NCI-H146 treated with DMSO at 0.1 percent for 48 hours (cell line): Measurements from ENCODE around the gene RTN1.

Experiments used
- DNase-seq: peaks from one replicate; lab custom pipeline; 2025; ENCODE audit not compliant: unreplicated experiment; lab: John Stamatoyannopoulos, UW

RTN1 gene

DNA sequence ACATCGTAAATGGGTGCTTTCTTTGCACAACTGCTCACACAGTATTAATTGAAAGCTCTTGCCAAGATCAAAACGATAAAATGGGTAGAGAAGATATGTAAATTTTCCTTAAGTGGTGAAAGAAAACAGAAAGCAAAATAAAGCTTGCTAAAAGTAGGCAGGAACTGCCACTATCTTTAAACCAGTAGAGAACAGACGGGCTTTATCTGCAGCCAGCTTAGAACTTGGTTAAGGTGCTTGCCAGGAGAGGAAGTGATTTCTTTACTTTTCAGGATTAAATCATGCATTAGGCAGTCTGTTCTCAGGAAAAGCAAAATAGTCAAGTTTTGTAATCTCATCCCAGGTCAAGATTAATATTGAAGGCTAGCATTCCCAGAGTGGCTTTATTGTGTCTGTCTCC lies 237.1 kb downstream of the RTN1 start:
- DNase-seq = no peak

DNA sequence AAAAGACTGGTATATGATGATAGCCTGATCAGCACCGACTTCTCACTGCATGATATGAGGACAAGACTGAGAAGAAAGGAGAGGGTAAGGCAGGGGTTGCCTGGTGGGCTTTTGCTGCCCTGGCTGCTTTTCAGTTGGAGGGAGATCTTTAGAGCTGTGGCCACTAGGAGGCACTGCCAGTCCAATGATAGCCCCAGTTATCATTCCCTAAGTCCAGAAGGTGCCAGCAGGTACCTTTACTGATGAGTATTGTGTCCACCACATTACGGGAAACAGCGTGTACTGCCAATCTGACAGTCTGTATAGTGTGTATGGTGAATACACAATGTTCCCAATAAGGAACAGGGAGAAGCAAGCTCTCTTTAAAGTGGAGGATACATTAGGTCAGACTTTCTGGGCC lies 238.2 kb downstream of the RTN1 start:
- peak; percentile 19 for DNase-seq

DNA sequence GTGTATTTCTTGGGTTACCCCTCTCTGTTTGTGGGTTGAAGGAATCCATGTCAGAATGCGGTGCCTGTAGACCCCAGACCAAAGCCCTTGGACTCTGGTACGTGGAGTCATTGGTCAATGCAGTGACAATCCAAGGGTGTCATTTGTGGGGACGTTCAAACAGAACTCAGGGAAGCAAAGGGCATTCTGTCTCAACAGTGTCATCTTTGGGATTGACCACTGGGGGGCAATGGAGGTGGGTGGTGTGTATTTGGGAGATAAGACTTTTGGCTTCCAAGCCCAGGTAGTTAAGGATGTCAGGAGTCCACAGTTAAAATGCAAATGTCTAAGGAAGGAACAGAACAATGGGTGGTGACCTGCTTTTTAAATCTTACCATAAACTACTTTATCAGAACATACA lies 239.3 kb downstream of the RTN1 start:
- DNase-seq = no peak

DNA sequence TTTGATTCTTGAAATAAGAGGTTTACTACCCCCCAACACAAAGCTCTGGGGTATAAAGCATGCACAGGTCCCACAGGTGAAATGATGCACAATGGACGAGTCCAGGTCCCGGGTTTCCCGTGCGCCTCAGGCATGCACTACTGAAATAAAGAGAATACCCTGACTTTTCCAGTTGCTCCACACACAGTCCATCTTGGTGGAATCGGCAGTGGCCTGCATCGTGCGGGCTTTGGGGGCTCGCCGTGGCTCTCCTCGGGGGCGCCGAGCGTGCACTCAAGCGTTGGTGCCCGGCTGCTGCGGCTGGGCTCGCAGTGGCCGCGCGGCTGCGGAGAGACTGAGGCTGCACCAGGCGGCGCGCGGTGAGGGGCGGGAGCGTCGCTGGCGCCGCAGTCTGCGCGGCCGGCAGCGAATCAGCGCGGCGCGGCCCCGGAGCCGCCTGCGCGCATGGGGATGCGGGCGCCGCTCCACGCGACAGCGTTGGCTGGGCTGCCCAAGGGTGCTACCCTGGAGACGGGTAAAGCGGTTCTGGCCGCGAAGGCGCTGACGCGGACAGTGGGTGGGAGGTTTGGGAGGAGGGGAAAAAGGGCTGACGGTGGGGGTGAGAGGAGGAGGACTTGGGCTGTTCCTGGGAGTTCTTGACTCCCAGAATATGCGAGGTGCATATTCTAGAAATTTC lies 240.2 kb downstream of the RTN1 start:
- DNase-seq = peak; percentile 4

DNA sequence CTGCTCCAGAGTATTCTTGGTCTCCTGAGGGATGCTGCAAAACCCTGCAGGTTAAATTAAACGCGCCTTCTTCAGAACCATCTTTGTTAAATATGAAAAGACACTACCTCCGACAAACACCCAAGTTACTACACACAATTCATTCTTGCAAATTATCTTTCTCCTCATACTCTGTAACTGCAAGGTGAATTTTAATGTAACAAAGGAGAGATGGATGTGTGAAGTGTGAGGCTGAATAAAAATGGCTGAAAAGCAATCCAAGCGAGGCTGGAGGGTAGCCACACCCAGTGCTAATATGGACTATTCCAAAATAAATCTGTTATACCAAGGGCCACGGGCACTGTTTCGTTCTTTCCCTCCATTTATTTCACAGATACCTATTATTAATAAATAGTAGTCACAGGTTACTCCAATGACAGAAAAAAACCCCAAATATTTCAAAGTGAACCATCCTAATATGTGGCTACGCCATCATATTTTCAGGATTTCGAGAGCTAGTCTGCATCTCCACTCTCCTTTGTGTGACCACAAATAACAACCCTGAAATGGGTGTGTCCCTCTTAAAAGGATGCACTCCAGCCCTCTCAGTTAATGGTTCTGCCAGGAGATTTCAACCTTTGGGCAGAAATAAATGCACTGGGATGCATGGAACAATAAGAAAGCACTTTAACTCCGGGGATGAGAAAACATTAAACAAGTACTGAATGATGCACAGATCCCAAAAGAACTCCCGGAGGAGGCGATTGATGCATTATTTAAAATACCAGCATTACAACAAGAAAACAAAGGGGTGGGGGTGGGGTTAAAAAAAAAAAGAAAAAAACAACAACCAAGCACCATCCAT lies 240.9 kb downstream of the RTN1 start:
- DNase-seq = peak; percentile 35

DNA sequence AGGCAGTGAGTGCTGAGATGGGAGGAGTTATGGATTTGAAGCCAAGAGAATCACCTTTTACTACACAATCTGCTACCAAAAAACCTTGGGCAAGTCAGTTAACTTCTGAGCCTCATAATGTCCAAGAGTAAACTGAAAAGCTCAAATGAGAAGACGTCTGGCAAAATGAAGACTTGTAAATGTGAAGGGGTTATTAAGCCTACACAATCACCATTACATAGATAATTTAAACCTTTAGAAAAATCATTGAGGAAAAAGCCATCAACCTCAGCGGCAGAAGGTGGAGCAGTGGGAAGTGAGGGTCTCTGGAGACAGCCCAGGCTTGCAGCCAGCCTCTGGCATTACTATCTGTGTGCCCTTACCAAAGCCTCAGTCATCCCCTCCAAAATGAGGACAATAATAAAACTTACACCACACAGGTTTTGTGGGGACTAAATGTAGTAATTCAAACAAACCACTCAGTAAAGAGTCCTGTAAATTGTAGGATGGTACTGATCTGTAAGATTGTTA lies 243.5 kb downstream of the RTN1 start:
- no peak for DNase-seq

DNA sequence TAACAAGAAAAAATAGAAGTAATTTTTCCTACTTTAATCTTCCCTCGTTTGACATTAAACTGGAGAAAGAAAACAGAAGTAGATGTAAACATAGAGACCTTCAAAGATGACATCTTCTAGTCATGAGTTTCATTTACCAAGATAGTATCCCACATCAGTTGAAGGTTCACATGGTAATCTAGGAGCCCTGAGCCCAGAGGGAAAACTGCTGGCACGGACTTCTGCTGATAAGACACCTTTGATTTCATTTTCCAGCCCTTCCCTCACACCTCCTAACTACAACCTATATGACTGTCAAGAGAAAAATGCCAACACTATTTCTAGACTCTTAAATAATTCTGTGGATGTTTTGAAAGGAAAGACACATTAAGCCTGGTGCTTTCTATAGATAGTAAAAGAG lies 247.9 kb downstream of the RTN1 start:
- no peak for DNase-seq

DNA sequence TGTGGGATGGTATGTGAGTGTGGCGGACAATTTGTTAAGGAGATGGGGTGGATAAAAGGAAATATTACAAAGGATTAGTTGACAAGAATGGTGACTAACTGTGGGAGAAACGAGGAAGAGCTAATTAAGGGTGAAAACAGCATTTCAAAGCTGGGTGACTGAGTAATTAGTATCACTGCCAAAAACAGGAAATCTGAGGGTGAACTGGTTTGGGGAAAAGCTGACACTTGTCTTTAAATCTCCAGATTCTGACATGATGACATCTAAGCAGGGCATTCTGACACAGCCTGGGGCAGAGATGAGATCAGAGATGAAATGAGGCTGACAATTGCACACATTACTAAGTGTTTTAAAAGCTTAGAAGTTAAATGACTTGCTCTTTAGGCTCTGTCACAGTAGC lies 251.5 kb downstream of the RTN1 start:
- no peak for DNase-seq

DNA sequence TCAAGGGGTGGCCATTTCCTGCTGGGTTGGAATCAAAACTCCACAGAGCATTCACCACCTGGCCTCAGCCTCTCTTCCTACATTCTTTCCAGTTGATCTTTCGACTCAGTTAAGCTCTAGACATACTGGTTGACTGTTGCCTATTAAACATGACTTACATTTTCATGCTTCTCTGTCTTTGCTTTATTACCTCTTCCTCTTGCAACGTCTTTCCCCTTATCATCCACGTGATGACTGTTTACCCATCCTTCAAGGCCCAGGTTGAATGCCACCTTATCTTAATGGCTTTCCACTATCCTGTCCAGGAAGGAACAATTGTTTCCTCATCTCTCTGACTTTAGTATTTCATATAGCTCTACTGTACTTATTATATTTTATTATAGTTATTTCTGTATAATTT lies 269.5 kb downstream of the RTN1 start:
- DNase-seq = no peak

DNA sequence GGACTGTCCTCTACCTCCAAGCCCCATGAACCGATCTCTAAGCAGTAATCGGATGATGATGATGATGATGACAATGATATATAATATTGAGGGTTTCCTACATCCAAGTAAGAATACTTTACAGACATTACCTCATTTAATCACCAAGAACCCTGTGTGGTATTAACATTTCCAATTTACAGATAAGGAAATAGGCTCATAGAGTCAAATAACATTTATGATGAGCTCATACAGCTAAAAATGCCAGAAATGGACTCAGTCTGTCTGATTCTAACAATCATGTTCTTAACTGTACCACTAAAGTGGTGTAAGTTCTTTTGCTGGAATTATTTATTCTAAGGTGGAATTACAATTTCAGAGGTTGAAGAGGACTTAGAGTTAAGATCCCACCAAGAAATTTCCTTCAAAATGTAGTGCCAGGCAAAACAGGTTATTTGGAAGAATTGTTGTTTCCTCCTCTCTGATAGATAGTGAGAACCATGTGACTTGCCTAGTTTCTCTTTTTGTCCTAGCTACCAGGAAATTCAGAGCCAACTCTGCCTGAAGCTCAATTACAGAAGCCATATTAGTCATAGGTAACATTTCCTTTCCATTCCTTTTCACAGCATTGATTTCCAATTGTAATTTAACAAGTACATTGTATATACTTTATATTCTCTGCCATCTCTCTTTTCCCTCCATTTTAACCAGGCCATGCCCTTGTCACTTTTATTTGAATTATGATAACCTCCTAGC lies 270.2 kb downstream of the RTN1 start:
- DNase-seq = no peak

DNA sequence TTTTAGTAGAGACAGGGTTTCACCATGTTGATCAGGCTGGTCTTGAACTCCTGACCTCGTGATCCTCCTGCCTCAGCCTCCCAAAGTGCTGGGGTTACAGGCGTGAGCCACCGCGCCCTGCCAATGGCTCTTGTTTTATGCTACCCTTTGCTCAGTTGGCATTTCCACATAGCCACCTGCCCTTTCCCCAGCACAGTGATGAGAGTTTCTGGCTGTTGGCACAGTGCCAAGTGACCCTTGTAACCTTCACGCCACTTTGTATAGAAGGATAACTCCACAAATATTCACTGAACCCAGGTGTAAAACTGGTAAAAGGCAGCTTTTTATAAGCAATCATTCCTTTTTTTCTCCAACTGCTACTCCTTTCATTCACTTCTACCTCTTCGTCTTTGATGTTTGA lies 275.5 kb downstream of the RTN1 start:
- DNase-seq = peak; percentile 3

DNA sequence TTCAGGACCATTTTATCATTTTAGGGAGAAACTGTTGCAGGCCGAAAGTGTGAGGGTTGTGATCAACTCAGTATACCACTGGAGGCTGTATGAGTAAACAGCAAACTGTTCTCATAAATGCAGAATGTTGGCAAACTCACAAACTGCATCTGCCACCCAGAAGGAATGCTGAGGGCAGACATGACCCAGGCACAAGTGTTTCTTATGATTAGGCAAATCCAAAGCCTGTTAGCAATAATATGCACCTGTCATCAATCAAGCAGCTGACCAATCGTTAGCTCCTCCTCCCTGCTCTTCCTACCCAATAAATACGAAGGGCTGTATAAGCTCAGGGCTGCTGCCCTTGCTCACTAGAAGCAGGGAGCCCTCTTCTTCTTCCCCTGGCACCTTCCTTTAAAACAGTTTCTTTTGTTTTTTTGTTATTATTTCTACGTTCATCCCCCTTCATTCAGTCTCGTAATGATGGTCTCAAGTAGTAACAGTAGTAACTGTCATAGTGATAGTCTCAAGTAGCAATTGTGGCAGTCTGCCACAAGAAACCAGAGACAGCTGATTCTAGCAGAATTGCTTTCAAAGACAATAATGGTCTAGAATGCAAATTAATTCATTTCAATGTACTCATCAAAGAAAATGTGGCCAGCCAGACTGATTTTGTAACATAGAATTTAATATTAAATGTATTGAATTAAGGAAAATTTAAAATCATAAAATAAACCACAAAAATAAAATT lies 278.8 kb downstream of the RTN1 start:
- no peak for DNase-seq

DNA sequence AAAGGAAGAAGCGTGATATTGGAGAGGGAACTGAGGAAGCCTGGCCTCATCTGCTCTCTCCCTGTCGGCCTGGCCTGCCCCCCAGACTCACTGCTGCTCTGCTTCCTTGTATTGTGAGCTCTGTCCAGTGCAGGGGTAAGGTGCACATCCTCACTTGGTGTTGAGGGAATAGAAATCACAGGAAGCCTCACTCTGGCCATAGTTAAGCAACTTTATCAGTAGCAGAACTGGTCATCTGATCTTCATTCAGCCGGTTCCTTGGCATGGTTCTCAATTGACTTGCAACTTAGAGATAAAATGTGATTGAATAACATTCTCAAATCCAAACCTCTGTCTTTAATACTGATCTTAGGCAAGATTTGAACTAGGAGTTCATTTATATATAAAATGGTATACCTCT lies 282.5 kb downstream of the RTN1 start:
- DNase-seq = no peak

DNA sequence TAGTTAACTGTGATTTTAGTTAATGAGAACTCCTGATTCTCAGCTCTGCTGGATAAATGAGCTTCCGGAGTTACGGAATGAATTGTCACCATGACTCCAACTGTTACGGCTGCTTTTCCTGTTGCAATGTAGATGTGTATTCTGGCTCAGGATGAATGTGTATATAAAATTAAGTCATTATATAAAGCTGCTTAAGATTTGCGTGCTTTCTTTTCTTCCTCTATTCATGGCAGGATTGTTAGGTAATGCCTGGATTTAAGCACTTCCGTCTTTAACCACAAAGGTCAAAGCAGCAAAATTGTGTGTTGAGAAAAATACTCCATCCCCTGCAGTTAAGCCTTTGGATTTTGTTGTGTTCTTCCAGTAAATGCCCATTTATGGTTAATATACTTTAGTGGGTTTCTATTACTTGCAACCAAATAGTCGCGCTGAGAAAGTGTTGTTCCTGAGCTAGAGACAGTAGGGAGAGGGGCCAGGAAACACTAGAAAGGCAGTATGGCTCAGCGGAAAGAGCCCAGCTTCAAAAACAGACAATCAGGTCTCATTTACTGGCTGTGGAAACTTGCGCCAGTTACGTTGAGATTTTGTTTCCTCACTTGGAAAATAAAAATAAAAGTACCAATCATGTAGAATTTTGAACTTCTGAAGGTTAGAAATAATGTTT lies 284.6 kb downstream of the RTN1 start:
- DNase-seq = no peak

DNA sequence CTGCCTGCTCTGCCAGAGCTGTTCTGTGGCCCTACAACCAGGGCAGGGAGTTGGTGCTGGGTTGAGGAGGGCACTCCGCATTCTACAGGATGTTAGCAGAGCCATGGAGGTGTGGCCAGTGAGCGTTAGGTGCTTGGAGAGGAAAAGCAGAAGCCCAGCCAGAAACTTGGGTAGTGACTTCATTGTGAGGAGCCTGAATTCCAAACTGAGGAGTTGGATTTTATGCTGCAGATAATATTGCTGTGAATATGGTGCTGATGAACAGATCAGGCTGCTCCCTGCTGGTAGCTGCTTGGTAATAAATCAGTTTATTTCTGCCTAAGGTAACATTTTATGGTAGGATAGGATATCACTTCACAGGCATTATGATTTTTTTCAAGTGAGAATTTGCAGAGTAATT lies 286.8 kb downstream of the RTN1 start:
- DNase-seq = no peak

DNA sequence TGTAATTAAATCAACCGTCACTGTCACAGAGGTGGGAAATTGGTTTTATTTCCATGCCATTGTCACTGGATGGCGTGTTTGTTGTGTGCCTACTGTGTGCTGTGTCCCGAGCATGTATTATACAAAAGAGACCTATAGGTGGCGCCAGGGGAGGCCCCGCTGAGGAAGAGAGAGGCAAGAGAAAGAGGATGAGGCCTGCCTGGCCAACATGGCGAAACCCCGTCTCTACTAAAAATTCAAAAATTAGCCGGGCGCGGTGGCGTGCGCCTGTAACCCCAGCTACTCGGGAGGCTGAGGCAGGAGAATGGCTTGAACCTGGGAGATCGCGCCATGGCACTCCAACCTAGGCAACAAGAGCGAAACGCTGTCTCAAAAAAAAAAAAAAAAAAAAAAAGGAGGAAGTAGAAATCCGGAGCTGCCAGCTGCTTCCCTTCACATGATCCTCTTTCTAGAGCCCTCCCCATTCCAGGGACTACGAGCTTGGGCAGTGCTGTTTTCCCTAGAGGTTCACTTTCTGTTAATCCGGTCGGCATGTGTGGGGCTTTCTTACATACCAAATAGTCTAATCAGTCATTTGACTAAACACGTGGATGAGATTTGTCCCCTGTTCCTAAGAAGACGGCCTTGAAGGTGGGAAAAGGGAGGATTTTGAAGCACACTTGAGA lies 287.6 kb downstream of the RTN1 start:
- no peak for DNase-seq

DNA sequence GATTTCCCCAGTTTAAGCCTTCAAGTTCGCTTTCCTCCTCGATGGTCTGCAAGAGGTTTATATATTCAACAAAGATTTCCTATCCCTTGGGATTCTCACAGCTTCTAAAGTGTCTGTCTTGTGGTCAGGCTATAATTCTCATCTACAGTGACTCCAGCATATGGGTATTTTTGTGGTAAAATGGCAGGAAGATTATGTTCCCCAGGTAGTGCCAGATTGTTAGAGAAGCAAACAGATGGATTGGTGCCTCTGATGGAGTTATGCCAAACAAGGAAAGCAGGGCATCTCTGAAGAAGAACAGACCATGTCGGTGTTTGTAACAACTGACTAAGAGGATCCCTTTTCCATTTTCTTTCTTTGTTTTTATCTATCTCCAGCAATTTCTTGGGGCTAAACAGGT lies 288.4 kb downstream of the RTN1 start:
- DNase-seq = no peak

DNA sequence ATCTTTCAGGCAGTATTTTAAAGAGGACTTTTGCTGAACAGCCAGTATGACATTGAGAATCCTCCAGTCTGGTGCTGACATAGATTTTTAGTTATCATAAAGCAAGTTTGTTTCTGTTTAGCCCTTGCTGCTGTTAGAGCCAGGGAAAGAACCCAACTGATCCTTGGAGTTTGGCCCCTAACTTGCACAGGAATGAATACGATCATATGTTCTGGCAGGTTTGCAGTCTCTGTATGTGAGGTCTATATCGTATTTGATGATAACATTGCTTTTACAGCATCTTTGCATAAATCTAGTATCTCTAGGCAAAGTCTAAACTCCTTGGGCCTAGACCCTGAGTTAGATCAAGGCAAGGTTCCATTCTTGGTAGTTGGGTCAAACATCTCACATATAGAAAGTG lies 289.7 kb downstream of the RTN1 start:
- DNase-seq = no peak

DNA sequence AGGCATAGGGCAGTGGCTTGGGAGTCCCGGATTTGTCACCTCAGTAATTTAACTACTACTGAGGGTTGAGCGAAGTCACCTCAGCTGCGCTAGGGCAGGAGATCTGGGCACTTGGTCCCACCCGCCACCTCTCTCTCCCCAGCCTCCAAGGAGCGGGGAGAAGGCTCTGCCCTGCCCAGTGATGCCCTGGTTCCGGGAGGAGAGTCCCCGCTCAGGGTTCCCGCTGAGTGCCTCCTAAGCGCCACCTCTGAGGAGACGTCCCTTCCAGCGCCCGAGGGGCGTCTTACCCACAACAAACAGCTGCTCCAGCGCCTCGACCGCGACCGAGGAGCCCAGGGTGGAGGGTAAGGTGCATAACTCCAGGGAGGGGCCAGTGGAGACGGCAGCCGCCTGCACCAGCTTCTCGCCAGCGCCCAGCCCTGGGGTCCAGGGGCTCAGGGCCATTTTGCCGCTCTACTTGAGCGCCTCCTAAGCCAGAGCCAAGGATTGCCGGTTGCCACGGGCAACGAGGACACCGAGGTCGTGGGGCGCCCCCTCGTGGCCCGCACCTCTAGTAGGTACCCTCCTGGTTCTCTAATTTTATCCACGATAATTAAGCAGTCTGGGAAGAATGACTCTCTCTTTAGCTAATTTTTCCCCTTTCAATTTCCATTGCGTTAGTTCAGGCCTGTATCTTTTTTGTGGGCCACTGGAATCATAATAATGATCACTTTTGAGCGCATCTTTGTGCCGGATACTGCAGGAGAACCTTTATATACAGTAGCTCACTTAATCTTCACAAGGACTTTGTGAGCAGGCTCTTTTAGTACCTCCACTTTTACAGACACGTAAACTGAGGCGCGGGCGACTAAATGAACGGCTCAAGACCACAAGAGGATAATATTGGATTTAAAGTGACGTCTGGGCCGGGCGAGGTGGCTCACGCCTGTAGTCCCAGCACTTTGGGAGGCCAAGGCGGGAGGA lies 294.0 kb downstream of the RTN1 start, which contains the start of gene CCDC175:
Gene CCDC175, minus strand, starts transcription at position 481 of the 963 bp plus-strand sequence. Its CDS starts 37 bp downstream, at position 444.
- DNase-seq = peak; percentile 60
